NCI-H2171 (cell line): Measurements from ENCODE around the gene ORM2.
"Not testable (repeated sequence)": the region's sequence is repeated elsewhere in the genome, so short reads cannot be mapped to it uniquely, and the experiment has no call there.

Experiments
- DNase-seq: peaks from one replicate; lab custom pipeline; 2025; lab: John Stamatoyannopoulos, UW

Gene ORM2

DNA sequence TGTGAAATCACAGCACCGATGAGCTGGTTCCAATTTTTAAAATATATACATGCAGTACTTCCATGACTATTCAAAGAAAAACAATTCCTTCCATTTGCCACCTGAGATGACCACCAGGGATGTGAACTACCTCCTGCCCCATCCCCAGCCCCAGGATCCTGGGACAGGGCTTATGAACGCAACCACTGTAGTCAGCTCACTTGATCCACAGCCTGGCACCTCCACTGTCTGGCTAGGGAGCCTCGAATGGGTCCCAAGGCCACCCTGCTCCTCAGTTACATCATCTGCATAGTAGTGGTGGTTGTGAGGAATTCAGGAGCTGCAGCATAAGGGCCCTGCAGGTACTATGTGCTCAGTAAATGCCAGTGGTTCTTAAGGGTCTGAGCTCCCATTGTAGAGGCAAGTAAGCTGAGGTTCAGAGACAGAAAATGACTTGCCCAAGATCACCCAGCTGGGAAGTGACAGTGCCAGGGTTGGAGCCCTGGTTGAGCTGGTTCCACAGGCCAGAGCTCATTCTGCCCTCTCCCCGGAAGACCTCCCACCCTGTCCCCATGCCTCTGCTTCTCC, 2.9 kb downstream of the ORM2 start:
- not testable (repeated sequence) for DNase-seq

DNA sequence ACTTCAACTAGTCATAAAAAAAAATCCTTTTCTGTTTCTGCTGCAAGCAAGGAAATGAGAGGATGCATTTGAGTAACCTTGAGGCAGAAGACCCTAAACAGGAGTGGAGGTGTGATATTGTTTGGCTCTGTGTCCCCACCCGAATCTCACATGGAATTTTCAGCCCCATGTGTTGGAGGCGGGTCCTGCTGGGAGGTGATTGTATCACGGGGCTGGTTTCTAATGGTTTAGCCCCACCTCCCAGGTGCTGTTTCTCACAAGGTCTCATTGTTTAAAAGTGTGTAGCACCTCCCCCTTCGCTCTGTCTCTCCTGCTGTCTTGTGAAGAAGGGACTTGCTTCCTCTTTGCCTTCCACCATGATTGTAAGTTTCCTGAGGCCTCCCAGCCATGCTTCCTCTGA, 4.0 kb downstream of the ORM2 start:
- not testable (repeated sequence) for DNase-seq

DNA sequence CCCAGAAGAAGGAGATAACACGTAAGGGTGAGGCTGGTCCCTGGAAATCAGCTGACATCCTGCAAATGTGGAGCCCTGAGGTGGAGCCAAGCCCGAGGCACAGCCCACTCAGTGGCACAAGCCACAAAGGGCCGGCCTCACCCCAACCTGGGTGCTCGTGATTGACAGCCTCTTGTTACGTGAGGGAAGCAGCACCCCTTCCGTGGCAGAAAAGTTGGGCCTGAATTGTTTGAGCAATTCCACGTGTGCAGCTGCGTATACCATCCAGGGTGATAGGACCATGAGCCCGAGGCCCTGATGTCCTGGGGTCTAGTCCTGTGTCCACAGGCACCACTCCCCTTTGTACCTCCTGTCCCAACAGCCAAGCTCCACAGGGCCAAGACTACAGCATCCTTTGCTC, 4.8 kb downstream of the ORM2 start:
- no peak for DNase-seq

DNA sequence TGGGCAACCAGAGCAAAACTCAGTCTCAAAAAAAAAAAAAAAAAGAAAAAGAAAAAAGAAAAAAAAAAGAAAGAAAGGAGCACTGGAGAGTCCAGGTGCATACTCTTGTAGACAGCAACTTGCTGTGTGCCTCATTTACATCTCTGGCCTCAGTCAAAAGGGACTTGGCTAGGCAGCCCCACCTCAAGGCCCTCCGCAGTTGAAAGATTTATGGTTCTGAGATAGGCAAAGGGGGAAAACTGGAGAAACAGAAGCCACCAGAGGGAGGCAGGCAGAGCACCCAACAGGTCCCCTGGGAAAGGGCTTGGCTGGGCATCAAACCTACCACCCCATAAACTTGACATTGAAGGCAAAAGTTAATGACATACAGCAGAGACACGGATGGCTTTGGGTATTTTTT, 6.1 kb downstream of the ORM2 start:
- DNase-seq, result no peak

DNA sequence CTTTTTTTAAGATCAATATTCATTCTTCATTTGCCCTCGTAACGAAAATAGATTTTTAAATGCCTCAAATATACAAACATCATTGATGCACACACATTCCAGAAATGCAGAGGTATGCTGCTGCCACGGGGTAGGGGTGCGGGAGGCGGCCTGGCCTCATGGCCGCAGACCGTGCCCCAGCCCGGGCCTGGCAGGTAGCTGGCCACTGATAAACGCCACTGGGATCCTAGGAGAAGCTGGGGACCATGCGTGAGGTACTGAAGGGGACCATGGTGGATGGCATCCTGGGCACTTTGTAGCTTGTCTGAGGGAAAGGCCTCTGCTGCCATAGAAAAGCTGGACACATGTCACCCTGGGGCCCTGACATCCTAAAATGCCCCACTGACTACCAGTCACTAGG, 6.5 kb downstream of the ORM2 start:
- no peak for DNase-seq

DNA sequence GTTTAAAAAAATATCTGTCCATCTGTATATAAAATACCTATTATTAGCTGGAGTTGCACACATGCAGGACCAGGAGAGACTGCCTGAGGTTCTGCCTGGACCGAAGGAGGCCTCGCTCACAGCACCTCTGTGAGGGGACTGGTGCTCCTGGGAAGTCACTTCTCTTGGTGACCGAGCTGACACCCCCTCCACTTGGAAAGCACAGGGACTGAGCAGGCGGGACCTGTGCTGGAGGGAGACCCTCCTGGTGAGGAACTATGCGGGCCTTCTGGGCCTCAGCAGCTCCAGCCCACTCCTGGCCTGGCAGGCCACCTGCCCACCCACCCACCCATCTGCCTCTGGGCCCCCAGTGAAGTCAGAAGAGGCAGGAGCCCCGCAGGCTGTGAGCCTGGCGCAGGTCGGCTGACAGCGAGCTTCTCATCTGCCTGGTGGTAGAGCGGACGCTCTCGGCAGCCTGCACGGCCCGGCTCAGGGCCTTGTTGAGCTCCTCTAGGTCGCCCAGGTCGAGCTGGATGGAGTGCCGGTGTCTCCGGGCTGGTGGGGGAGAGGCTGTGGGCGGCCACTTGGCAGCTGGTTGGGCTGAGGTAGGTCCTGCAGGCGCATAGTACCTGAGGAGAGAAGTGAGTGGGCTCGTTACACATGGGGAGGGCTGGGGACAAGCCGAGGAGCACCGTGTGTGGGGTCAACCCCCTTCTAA, 7.2 kb downstream of the ORM2 start:
- no peak for DNase-seq

DNA sequence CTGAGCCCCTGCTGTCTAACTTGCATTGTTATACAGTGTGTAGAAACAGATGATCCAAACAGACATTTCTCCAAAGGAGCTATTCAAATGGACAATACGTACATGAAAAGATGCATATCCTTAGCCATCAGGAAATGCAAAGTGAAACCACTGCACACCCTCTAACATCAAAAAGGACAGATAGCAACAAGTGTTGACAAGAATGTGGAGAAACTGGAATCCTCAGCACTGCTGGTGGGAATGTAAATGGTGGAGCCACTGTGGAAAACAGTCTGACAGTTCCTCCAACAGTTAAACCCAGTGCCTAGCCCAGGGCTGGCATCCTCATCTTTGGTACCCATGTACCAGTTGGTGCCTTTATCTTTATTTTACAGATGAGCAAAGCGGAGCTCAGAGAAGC, 8.5 kb downstream of the ORM2 start:
- no peak for DNase-seq

DNA sequence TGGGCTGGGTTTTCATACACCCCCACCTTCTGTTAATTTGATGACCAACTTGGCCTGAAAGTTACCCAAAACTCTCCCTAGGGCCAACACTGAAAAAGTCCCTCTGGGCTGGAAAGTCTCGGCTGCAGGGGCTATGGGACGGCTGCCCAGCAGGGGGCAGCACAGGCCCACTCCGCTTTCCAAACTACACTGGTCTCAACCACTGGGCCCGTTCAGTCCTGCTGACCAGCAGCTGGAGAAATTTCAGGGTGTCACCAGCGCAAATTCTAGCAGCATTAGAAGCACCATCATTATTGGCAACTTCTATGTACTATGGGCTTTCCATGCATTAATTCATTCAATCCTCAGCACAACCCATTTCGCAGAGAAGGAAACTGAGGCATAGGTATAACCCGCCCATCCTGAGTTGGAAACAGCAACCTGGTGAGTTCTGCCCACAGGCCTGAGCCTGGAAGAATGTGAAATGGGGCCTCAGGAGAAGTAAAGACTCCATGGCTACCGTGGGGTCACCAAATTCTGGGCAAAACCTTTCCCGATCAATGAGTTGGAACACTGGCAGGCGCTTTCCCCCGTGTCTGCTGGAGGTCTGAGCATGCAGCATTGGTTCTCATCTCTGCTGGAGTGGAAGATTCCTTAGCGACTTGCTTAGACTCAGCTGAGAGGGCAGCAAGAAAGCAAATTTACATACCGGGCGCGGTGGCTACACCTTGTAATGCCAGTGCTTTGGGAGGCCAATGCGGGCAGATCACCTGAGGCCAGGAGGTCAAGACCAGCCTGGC, 9.7 kb downstream of the ORM2 start:
- DNase-seq, result peak; percentile 29

DNA sequence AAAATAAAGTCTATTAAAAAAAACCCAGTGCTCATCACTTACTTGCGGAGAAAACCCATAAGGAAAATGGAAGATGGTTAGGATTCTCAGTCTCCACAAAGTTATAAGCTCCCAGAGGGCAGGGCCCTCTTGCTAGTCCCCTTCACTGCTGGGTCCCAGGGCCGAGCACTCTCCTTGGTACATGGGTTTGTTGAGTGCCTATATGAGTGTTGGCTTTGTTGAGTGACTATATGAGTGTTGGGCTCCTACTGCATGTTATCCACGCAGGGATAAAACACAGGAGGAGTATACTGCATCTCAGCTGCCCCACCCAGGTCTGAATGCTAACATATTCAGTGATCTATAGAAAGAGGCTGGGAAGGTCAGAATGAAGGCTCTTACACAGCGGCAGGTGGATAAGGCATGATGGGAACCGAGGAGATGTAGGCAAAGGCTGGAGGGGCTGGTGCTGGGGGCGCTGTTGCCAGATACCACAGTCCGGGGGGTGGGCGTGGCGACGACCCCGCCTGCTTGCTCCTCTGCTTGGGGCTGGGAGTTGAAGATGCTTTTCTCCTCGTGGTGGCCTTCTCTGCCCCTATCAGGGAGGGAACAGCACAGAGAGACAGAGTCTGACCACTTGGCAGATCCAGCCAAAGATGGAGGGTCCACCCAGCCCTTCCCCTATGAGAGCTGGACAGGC, 11.6 kb downstream of the ORM2 start:
- no peak for DNase-seq

DNA sequence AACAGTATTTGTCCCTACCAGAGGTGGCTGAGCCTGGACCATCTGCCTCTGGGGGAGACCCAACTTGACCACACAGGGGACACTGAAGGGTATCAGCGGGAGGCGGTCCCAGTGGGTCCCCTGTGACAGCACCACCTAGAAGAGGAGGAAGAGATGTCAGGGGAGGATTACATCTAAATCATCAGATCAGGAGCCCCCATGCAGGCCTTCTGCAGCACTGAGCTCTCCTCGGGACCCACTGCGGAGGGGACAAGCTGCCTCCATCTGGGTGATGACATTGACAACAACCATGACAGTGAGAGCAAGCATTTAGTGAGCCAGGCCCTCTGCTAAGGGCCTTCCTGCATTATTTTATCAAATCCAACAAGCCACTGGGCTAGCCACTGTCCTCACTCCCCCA, 12.3 kb downstream of the ORM2 start:
- no peak for DNase-seq

DNA sequence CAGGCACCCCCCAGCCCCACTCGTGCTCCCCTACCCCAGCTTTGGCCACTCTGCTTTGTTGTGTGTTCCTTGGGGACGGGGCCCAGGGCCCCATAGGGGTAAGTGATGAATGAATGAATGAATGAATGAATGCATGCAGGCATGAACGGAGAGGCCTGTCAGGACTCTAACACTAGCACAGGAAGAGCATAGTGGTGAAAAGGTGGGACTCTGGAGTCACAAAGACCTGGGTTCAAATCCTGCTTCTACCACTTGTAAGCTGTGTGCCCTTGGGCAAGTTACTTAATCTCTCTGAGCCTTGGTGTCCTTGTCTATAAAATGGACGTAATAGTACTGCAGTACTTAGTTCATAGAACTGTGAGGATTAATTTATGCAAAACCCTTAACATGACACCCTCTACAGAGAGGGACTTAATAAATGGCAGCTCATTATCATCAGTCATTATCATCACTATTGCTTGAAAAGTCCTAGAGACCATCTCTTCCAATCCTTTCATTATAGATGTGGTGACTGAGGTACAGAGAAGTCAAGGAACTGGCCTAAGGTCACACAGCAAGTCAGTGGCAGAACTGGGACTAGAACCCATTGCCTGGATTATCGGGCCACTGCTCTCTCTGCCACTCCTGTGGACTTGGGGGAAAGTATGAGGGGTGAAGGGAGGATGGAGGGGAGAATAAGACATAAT, 13.2 kb downstream of the ORM2 start:
- no peak for DNase-seq

DNA sequence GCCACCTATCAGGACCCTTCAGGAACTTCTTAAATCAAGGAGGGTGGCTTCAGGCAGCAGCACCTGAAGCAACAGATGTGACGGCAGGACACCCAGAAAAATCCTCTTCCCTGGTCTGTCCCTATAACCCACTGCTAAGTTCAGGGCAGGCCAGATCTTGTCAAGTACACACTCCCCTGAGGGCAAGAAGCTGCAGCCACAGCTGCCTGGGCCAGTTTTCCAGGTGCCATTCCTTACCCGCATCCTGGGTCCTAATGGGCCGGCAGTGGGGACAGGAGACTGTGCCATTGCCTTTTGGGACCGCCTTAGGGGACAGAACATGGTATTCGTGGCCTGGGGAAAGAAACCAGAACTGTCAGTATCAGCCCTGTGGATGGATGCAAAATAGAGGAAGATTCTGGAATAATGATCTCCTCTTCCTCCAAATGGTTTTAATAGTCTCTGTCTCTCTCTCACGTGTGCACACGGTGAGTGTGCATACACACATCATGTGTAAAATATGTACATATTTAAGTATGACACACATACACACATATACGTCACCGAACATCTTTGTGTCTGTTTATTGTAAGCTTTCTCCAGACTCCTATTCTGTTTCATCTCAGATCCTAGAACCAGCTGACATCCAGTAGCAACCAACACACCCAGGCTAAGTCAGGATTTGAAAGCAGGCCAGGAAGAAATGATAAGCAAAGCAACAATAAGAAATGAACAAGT, 14.0 kb downstream of the ORM2 start:
- DNase-seq, result no peak

DNA sequence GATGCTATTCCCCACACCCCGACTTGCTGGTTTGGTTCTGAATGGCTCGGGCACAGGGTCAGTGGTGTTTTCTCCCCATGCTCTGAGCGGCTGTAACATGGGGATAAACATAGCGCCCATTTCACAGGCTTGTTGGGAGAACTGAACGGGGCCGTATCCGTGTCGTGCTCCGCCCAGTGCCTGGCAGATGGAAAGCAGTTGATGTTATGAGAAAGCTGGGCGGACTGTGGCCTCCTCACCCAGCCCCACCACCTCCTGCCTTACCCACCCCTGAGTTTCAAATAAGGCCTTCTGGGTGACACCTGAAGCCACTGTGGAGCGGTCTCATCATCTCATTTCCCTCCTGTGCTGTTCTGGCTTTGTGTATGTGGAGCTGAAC, 14.5 kb downstream of the ORM2 start:
- DNase-seq, result no peak

DNA sequence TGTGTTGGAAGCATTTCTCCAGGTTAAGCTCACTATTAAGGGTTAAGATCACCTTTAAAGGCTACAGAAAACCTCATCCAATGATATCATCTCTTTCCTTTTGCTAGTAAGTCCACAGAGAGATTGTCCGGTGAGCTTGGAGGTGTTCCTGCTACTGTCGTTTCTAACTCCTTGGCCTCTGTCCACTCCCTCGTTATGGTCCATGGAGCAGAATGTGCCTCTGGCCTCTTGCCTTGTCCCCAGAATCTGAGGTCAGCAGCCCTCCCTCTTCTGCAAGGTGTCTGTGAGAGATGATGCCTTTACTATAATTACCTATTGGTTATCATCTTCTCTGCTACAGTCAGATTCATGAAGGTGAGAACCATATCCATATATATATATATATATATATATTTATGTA, 15.0 kb downstream of the ORM2 start:
- no peak for DNase-seq

DNA sequence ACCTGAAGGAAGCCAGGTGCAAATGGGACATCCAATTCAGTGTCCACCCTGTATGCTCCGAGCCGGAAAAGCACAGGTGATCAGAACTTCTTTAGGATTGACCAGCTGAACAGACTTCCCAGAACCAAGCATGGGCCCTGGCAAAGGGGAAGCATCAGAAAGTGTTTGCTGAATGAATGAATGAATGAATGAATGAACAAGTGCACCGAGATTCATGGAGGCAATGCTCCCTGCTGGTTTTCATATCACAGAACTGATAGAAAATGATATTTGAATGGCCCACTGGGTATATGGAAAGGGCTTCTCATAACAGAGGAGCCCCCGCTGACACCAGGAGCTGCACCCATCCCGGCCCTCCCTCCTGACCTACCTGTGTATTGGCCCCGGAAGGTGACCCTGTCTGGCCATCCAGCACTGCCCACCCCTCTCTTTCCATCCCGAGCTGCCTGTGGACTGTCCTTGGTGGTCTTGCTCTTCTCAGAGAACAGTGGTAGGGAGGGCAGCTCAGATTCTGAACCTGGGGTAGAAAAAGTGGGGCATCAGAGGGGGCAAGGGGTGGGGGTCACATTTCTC, 15.9 kb downstream of the ORM2 start:
- no peak for DNase-seq

DNA sequence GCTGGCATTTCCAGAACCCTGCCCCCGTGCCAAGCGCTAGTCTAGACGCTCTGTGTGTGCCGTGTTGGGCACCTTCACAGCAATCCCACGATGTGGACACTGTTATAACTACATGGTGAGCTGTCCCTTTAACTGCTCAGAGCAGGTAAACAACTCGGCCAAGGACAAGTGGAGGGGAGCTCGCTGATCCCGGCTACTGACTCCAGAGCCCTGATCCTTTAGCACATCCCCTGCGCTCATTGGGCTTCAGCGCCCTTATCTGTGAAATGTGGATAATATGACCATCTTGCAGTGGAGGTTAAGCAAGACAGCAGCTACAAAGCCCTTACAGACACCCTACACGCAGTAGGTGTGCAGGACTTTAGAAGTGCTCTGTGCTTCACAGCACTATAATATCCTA, 16.5 kb downstream of the ORM2 start:
- no peak for DNase-seq

DNA sequence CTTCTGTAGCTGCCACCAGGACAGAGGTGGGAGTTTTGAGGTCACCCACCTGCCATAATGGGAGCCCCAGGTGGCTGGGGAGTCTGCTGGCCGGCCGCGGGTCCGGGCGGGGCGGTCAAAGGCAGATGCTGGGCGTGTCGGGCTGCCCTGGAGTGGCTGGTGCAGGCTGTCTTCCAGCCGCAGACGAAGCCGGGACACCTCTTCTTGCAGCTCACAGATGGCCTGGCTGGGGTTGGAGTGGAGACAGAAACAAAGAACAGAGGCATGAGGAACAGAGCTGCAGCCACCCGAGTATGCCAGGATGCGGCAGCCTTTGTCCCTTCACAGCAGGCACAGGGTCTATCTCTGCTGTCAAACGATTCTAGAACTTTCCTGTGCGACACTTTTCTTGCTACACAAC, 18.0 kb downstream of the ORM2 start:
- DNase-seq, result no peak

DNA sequence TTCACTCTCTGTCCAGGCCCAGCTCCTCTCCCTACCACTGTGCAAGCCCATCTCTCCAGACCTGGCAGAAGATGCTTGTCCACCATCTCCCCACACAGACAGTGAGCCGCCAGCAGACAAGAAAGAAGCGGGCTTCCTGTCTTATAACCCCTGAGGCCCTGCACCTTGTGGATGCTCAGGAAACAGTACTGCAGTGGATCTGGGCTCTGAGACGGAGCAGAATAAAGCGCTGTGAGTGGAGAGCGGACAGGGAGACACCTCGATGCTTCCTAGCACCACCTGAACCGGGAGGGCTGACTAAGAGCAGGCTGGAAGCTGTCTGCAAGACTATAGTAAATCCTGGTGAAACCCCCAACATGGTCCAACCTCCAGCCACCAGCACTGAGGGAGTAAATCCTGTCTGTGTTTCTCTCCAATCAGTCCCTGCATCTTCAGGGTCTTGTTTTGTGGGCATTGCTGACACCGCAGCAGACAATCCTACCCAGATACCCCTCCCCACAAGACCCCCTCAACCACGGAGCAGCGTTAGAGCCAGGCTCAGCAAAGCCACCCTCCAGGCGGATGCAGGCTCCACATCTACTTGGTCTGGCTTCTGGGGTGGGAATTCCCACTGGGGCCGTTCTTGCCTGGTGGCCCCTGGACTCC, 18.7 kb downstream of the ORM2 start:
- no peak for DNase-seq

DNA sequence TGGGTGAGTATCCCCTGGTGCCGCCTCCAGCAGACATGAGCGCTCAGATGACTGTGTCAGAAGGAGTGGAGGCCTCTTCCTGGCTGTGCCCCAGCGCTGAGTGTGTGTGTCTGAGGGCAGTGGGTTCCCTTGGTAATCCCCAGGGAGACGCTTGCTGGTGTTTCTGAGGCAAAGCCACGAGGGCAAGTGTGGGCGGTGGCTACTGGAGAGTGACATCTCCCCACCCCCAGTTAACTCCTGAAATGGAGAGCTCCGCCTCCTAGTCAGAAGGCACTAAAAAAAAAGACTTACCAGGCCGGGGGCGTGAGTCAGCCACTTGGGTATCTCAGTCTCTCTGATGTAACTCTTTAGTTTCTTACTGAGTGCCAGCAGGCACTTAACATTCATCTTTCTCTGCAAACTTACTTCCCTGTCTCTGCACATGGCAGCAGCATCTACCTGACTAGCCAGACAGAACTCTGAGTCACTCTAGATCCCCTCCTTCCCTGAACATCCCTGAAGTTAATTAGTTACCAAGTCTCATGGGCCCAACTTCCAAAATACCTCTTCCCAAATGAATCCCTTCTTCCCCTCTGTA, 19.3 kb downstream of the ORM2 start:
- peak; percentile 52 for DNase-seq

DNA sequence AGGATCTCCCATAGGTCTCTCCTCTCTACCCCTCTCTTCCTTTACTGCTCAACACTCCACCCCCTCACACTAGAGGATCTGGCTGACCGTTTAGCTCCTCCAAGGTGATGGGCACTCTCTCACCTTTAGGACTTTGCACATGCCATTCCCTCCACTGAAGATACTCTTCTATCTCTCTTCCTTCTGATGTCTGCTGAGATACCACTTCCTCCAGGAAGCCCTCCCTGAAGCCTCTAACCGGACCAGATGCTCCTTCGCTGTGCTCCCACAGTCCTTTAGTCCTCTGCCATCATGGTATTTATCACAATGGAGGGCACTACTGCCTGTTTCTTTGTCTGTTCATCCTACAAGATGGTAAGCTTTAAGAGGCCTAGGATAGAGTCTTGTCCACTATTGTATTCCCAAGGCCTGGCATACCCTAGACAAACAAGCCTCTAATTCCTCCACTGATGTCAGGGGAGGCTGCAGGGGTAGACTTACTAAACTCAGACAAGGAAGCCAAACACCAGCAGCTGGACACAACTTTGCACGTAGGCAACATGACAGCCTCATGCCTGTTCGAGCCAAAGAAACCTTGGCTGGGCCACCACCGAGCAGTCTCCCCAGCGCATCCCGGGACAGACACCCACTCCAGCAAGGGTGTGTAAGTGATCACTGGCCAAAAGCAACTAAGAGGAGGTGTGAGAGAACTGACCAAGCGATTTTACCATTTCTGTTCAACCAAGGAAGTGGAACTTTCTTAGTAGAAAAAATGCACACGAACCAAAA, 20.2 kb downstream of the ORM2 start:
- DNase-seq, result no peak
